Activated CD8-positive, alpha-beta memory T cell treated with anti-CD3 and anti-CD28 coated beads, Interleukin-2, amount 50 U/mL, for 24 hours (primary cell): ENCODE results near the gene NFATC1.

Experiments used
- DNase-seq: peaks from one replicate; pipeline ENCODE4 v3.0.0-alpha.2; 2020; ENCODE audit errors: extremely low read depth

Gene NFATC1

GRCh38 chr18:79507546-79508480, 112.1 kb downstream of the NFATC1 start:
- DNase-seq = no peak

DNA sequence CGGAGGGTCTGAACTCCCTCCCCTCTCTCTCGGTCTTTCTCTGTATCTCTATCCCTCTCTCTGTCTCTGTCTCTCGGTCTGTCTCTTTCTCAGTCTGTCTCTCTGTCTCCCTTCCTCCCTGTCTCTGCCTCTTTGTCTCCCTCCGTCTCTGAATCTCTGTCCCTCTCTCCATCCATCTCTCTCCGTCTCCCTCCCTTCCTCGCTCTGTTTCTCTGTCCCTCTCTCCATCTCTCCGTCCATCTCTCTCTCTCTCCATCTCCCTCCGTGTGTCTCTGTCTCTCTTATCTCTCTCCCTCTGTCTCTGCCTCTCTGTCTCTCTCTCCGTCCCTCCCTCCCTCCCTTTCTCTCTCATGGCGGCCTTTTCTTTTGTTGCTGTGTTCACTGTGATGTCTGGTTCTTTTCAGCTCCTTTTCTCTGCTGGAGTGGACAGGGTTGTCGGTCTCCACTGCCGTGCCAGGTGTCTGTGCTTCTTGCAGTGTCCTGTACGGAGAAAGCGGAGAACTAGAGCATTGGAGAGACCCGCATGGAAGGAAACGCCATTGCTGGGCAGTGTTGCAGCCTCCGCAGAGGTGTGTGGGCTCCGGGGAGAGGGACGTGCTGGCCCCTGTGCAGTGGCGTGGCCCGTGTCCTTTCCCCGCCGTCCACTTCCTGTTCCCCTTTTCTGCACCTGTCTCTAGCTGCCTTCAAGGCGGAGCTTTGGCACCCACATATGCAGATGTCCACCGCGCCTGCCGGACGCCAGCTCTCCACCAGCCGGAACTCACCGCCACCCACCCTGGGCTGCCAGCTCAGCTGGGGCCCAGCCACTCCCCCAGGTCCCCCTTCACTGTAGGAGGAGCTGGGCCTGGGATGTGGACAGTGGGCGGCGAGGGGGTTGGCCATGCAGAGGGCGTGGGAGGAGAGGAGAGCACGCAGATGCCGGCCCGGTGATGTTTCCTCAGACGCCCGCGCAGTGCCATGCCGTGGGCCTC, 113.1 kb downstream of the NFATC1 start:
- DNase-seq = no peak

GRCh38 chr18:79509536-79509930, 113.8 kb downstream of the NFATC1 start:
- no peak for DNase-seq

DNA sequence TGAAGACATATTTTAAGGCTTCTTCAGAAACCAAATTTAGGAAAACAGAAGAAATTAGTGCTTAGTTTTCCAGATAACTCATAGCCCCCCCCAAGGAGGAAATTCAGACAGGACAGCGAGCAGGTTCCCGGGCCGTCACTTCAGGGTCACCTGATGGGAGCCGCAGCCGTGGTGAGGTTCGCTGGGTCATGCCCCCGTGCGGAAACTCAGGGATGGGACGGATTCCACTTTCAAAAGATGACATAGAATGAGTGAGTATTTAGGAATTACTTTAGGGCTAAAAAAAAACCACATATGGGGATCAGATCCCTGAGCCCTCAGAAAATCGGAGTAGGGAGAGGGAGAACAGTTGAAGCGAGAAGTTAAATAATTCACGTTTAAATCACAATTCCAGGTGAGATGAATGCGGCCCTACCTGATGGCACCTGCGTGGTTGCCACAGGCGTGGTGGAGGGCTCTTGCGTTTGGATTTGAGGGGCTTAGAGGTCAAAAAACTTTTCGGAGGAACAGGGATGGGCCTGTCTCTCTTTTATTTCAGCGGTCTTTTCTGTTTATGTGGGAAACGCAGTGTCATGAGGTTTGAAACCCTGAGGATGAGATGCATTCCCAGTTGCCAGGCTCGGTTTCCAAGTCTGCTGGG, 114.4 kb downstream of the NFATC1 start:
- DNase-seq = no peak

DNA sequence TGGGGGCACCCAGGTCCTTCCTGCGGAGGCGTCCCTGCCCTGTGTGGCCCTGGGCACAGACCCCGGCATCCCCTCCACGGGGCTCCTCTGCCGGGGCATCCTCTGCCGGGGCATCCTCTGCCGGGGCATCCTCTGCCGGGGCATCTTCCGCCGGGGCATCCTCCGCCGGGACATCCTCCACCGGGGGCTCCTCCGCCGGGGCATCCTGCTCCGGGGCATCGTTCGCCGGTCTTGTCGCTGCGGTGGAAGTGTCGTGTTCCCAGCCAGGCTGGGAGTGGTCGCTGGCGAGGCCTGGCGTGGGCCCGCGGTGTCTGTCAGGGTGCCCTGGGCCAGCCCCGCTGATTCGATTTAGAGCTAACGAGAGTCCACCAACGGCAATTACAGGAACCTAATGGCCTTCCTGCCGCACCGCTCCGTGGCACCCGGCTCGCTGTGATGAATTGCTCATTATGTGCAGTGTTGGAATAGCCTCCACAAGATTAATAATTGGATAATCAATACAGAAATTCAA, 115.1 kb downstream of the NFATC1 start:
- DNase-seq = no peak

GRCh38 chr18:79511271-79511670, 115.5 kb downstream of the NFATC1 start:
- no peak for DNase-seq

DNA sequence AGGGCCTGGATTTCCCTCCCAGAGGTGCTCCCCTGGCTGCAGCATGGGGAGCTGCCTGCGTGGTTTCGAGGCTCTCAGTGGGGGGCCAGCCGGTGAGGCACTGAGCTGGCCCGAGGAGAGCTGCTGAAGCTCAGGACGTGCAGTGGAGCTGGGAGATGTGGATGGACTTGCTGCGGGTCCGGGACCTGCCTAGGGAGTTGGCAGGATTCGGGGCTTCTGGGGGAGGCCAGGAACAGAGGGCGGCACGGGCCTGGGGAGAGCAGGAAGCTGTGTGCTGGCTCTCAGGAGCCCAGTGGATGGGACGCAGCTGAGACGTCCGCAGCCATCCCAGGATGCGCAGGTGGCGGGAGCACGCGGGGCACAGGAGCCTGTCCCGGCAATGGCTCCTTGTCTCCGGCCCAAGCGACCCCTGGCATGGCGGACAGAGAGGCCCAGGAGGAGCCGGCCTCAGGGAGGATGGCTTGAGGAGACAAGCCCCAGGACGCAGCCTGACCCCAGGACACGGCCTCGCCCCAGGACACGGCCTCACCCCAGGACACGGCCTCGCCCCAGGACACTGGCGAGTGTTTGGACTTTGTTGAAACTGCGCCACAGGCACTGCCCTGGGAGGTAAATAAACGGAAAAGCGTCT, 116.1 kb downstream of the NFATC1 start:
- DNase-seq = no peak

GRCh38 chr18:79512461-79513380, 117.0 kb downstream of the NFATC1 start:
- no peak for DNase-seq

DNA sequence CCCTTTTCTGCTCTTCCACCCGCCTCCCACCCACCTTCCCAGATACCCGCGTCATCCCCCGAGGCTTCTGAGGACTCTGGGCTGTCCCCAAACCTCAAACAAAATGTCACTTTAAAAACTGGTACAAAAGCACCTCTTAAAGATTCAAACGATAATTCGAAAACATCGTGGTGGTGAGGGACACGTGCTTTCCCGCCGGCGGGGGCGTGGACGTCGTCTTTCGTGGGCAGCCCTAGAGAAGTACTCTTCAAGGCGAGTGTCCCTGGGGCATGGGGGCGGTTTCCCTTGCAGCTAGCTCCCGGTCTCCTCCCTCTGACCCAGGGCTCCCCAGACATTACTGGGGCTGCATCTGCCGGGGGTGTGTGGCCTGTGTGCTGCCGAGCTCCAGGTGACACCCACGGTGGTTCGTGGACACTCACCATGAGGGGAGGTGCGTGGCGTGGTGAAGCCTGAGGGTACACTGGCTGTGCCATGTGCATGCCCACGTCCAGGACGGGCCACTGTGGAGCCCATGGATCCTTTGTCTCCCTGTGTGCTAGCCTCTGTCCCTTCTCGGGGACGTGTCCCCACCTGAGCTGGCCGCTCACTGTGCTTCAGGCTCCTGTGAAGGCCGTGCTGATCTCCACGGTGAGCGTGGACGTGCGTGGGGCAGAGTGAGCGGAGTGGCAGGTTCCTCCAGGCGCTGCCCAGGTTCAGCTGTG, 117.8 kb downstream of the NFATC1 start:
- no peak for DNase-seq

- no peak for DNase-seq
Measured at GRCh38 chr18:79515331-79515730, 119.6 kb downstream of the NFATC1 start.

DNA sequence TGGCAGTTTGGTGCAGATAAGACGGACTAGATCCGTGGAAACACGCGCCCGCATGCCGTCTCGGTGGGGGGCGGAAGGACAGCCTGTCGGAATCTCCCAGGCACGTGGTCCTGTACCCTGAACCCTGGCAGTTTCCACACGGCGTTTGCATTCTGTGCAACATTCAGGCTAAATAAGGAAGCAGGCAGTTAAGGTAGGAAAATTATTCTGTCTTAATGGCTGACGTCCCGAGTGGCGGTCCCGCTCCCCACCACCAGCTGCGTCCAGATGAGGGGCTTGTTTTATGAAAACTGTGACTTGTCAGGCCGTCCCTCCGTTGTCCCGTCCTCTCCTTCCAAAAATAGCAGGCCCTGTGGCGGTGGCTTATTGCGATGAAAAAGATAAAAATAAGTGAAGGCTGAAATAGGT, 120.2 kb downstream of the NFATC1 start:
- DNase-seq = no peak

DNA sequence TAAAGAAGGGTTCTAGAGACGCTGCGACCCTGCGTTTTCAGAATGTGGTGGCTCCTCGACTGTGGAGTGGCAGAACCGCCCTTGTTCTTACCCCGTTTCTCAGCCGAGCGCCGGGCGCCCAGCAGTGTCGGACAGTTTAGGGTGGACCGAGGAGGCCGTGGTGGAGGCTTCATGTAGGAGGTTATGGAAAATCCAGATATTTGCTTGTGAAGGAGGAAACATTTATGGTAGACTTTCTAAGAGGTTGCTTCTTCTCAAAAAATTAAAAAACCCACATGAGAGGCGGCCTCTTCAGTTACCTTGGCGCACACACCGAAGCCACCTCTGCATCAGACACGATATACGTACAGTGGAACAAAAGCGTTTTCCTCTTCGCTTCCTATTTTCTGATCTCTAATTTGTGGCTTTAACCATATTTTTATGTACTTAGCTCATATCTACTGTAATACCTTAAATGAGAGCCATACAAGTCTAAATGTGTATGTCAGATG, 120.8 kb downstream of the NFATC1 start:
- no peak for DNase-seq

DNA sequence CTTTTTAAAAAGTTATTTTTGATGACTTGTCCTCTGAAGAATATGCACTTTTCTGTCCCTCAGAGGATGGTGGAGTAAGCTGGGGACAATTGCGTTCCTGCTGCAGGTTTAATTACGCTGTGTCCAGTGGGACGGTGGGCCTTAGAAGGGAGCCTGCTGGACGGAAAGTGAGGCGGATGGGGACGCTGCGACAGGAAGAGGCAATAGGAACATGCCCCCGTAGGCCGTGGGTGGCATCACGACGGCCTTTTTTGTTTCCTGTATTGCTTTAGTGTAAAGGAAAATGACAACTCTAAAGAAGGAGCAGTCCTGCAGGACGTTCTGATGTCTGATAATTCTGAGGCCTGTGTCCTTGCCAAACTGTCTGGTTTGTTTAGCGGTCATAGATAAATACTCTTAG, 121.6 kb downstream of the NFATC1 start:
- DNase-seq = no peak

- no peak for DNase-seq
Measured at GRCh38 chr18:79518028-79518682, 122.4 kb downstream of the NFATC1 start.

- no peak for DNase-seq
Measured at GRCh38 chr18:79518683-79519128, 123.0 kb downstream of the NFATC1 start.

DNA sequence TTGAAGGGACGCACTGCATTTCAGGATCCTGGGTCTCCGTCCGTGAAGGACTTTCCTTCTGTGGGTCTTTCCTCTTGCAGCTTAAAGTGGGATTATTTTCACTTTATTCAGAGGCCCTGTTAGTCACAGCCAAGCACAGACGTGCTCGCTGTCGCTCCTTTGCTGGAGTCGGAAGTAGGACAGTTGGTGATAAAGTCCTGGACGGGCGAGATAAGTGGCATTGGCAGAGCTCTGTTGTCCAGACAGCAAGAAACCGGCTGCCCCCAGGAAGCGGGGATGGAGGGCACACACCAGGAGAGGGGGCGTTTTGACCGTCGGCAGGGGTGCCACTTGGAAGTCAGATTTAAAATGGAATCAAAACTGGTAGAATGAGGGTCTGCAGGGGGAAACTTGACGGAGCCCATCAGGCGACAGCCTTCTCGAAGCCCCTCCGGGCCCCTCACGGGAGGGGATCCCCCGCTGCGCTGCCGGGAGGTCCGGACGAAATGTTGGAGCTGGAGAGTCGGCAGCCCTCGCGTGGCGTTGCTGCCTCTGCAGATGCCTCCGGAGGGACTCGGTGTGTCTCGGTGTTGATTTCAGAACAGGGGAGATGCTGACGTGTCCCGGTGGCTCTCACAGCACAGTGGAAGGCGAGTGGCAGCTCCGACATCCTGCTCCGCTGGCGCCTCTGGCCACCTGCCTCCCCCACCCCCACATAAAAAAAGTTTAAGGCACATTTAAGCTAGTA, 124.2 kb downstream of the NFATC1 start:
- DNase-seq = no peak

GRCh38 chr18:79520478-79521390, 125.0 kb downstream of the NFATC1 start:
- DNase-seq = no peak
